ENCODE data around the gene RFX3.

RFX3 gene

DNA sequence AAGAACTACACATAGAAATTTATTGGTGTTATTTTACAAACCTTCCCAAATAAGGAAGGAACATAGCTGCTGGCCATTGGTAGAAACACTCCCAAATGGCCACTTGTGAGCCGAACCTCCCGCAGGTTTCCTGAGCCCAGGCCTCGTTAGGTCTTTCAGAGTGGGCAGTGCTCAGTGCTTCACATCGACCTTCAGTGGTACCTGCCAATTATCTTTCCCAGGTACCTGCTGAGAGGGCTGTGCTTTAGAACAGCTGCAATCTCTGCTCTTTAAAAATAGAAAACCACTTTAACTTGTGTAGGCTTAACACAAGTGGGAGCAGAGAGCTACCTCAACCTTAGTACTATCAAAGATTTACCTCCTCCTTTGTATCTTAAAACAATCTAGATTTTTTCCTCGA is 334.1 kb downstream of the RFX3 start:
- DNase-seq: no peak

DNA sequence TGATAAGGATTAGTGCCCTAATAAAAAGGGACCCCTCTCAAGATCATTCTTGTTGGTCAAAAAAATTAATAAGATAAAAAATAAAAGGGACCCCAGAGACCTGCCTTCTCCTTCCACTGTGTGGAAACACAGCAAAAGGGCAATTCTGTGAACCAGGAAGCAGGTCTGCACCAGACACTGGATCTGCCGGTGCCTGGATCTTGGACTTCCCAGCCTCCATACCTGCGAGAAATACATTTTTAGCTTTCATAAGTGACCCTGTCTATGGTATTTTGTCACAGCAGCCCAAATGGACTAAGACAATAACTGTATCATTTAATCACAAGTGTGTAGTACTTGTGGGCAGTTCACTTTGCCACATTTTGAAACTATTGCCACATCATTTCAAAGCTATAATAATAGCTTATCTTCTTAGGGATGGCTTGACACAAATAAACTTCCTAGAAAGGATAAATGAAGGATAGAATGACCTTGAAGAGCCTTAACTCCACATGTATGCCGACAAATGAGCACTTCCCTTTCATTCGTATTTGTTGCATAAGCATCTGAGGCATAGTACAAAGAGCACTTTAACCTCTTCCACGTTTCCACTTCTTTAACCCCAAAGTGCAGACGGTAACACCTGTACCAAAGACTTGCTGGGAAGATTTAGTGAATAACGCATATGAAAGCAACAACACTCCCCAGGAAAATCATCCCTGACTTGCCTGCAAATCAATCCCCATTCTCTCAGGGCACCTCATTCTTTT is 336.5 kb downstream of the RFX3 start:
- no peak for DNase-seq

DNA sequence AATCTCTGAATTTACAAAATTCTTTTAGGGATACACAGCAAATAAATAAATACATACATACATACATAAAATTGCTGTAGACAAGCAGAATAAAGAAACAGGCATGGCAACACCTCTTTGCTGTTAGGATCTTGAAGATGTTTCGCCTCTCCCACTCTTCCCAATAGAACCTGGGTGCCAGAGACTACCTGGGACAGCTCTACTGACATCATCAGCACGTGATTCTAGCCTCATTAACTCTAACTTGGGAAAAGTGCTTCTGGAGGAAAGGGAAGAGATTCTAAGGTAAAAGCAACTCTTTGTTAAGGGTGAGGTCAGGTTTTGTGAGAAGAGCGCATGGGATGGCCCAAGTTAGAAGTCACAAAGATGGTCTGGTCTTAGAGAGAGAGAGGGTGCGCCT is 339.1 kb downstream of the RFX3 start:
- DNase-seq: no peak

DNA sequence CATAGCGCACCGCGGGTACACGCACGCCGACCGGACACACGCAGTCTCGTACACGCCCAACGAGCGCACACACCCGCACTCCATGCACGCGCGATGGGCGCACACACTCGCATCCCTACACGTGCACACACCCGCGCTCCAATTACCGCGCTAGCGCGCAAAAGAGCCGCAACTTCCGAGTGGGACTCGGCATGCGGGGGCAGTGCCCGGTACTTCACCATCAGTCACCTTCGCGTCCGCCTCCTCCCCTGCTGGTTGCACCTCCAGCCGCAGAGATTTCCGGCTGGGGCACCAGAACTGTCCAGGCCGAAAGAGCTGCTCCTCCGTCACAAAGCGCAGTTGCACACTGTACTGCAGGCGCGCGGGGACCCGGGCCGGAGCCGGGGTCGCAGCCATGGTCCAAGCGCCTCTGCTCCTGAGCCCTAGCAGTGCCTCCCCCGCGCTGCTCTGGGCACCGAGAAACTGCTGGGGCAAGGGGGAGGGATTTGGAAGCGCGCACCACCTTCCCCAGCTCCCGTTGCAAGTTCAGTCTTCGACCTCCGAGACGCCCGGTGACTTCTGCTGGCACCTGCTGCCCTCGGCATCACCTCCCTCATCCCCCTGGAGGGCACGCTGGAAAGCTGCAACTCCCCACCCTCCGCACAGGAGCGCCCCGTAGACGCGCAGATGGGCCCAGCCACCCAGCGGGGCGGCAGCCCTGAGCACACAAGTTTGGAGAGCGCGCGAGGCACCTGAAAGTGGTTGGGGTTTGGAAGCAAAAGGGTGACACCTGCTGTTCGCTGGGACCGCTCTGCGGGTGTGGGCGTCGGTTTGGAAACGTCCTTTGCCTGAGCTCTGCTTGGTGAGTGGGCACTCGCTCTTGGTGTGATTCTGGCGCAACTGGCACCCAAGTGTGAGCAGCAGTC is 344.5 kb downstream of the RFX3 start:
- DNase-seq: peak; percentile 55

DNA sequence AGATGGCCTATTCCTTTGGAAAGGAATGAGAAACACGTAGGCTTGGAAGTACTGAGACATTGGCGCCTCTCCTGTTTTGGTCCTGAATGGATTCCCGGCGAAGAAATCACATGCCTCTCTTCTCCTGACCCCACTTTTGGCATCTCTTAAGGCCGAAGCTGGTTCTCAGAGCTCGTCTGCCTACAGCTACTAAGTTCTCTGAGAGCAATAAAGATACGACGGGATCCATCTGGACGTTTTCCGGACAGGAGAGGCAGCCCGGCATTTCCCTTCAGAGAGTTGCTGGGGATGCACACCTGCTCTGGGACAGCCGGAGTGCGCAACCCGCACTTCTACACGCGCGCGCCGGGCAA is 345.1 kb downstream of the RFX3 start:
- DNase-seq: no peak

DNA sequence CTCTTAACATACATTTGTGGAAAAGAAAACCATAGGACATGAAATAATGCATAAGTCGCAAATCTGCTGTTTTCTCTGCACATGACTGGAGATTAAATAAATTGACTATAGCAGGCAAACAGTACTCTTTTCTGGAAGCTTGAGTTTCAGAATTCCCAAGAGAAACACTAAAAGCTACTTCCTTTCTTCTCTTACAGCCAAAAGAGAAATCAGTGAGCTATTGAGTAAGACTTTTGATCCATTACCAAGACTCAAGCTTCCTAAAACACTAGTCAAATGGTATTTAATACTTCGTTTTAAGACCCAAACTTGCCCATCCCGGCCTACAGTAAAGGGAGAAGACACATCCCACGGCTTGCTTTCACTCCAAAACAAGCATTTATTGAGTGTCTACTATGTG is 346.1 kb downstream of the RFX3 start:
- DNase-seq: no peak

- DNase-seq: no peak
These were observed 347.9 kb downstream of the RFX3 start for GRCh38 chr9:3177936-3178335.

GRCh38 chr9:3177146-3177761 is 348.5 kb downstream of the RFX3 start:
- DNase-seq: no peak

GRCh38 chr9:3173374-3173773 is 352.4 kb downstream of the RFX3 start:
- no peak for DNase-seq

- no peak for DNase-seq
These were observed 355.0 kb downstream of the RFX3 start for GRCh38 chr9:3170819-3171218.

Measured in activated CD4-positive, alpha-beta T cell treated with anti-CD3 and anti-CD28 coated beads, Interleukin-2, Interleukin-6, amounts not matched to agents 100 ng/mL and 50 ng/mL, durations not matched to agents 16 hours and 8 hours (primary cell).